ENCODE results near the gene NAIF1.

- TF ChIP-seq CTCF (IDR thresholded peaks at IDR 0.05) (no peak), POLR2A (IDR thresholded peaks at IDR 0.05) (no peak)
Observed at GRCh38 chr9:128088253-128088945, 21.3 kb upstream of the NAIF1 start.
